ENCODE measurements around the gene RIT2.
A peak's percentile ranks its signal among the peaks of the same experiment; 100 is the strongest.

RIT2 gene

DNA sequence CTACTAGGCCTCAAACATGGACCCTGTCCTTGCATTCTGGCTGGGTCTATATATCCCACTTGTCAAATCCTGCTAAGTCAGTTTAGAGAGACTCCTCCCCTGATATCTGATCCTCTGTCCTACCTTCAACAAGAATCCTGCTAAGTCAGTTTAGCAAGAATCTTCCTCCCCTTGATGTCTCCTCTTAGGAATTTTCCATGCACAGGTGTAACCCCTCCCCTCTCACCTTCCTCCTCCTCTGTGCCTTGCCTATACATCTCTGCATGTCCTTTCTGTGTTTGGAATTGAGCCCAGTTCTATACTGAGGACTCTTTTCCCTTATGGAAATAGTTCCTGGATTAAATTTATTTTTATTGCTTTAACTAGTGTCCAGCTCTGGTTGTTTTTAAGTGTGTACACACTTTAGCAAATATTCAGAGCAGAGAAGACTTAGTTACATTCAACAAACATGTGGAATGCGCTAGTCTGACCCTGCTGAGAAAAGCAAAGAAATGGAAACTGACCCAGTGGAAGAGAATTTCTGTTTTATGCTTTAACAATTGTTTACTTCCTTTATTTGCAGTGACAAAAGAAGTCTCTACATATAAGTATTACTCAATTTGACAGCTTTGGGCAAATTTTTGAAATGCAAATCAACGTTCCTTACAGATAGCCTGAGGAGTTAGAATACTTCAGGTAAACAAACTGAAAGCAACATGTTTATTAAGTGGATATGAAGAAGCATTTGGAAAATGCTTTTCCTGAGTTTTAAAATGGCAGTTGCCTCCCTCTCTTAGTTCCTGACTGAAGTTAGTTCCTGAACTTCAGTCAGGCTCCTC lies 80.6 kb downstream of the RIT2 start:
- in situ Hi-C loops (cut with HindIII; ENCODE audit: low pct_unique_long_range_greater_than_20kb, low sequenced_read_pairs) = no loop called here
- DNase-seq (ENCODE audit: low read depth in 1 of 2, low spot score in 1 of 2) = peak; percentile 13 to 98
- peak; percentile 39; the same call in 1 of the 2 replicates for TF ChIP-seq JUND (IDR thresholded peaks at IDR 0.05; ENCODE audit: low read depth)

DNA sequence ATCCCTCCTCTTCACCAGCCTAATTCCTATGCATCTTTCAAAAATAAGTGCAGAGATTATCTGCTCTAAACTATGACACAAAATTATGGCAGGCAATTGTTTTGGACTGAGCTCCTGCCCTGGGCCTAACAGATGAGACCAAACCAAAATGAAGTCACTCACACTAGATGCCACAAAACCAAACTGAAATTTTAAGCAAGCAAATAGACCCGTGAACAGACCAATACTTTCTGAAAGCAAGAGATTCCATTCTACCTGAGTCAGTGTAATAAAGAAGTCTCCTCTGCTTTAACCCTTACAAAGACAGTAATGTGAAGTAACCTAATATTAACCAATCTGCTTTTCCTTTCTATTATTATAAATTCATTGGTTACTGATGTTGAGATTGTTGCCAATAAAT lies 84.3 kb downstream of the RIT2 start:
- no peak for DNase-seq (ENCODE audit: low read depth in 1 of 2, low spot score in 1 of 2)
- TF ChIP-seq JUND (IDR thresholded peaks at IDR 0.05; ENCODE audit: low read depth) = no peak
- in situ Hi-C loops (cut with HindIII; ENCODE audit: low pct_unique_long_range_greater_than_20kb, low sequenced_read_pairs) = no loop called here

DNA sequence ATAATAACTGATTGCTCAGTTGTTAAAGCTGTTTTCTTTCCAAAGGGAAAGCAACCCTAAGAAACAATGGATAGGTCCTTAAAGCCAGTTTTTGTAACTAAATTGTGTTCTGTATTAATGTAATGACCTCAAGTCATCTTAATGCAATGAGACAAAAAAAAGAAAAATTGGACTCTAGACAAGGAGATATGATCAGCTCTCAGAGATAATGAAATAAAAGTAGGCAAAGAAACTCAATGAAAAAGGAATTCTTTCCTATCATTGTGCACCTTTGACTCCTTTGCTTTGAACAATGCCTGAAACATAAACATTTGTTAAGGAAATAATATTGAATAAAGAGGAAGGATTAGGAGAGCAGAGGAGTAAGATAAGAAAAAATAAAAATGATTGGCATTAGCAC lies 86.1 kb downstream of the RIT2 start:
- no peak for DNase-seq (ENCODE audit: low read depth in 1 of 2, low spot score in 1 of 2)
- no peak for TF ChIP-seq JUND (IDR thresholded peaks at IDR 0.05; ENCODE audit: low read depth)
- in situ Hi-C loops (cut with HindIII; ENCODE audit: low pct_unique_long_range_greater_than_20kb, low sequenced_read_pairs) = no loop called here

DNA sequence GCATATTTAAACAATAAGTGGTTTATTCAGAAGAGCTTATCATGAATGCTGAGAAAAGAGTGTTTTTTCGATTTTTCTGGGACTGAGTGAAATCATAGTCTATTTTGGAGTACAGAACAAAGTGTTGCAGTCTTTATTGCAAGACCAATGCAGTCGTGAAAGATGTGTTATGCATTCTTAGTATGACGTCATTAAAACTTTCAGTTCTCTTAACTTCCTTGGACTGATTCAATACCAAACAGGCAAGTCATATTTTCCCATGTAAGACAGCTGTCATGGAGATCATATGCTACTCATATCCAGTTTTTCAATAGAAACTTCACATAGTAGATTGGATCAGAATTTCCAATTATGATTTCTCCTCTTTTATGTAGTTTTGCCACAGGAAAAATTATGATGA lies 92.6 kb downstream of the RIT2 start:
- DNase-seq (ENCODE audit: low read depth in 1 of 2, low spot score in 1 of 2) = no peak
- in situ Hi-C loops (cut with HindIII; ENCODE audit: low pct_unique_long_range_greater_than_20kb, low sequenced_read_pairs) = no loop called here
- TF ChIP-seq JUND (IDR thresholded peaks at IDR 0.05; ENCODE audit: low read depth) = no peak

DNA sequence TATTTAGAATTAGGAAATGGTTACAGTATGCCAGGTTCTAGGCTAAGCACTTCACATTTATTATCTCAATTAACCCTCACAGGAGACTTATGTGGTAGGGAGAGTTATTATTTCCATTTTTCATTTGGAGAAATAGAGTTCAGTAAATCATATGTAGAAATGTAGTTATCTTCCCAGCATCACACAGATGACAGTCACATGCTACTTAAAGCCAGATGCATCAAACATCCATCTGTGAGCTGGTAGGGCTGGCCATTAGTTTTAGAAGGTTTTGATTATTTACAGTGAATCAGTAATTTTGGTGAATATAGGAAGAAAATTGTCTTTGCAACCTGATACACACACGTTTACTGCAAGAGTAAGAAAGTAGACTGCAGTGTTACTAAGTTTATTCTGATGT lies 97.9 kb downstream of the RIT2 start:
- TF ChIP-seq JUND (IDR thresholded peaks at IDR 0.05; ENCODE audit: low read depth) = no peak
- DNase-seq (ENCODE audit: low read depth in 1 of 2, low spot score in 1 of 2) = no peak
- in situ Hi-C loops (cut with HindIII; ENCODE audit: low pct_unique_long_range_greater_than_20kb, low sequenced_read_pairs) = no loop called here

DNA sequence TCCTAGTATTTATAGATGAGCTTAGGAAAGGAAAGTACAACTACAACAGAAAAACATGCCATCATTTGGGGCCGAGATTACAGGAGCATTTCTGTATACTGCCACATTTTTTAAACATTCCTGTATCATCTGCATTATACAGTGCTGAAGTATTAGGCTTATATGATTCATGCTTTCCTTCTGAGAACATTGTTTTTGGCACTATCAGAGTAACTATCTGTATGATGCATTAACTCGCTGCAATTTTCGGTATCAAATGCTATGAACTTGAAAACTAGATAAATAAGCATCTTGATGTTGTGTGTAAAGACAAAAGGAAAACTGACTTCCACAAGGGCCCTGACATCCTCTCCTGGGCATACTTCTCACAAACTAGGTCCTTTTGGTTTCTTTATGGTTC lies 102.0 kb downstream of the RIT2 start:
- no peak for TF ChIP-seq JUND (IDR thresholded peaks at IDR 0.05; ENCODE audit: low read depth)
- DNase-seq (ENCODE audit: low read depth in 1 of 2, low spot score in 1 of 2) = no peak
- in situ Hi-C loops (cut with HindIII; ENCODE audit: low pct_unique_long_range_greater_than_20kb, low sequenced_read_pairs) = no loop called here

DNA sequence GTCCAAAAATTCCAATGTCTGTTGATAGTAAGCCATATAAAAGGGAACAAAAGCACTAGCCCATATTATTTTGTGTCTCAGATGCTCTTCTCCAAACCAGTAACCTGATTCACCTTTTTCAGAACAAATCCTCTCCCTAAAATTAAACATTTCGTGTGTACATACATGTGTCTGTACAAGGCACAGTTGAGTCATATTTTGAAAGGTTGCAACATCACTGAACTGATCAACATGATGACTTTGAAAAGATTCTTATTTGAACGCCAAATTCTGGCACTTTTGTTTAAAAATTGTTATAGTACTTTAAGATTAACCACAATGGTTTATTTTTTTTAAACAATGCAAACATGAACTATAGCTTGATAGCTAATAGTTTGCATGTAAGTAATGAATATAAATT lies 102.5 kb downstream of the RIT2 start:
- in situ Hi-C loops (cut with HindIII; ENCODE audit: low pct_unique_long_range_greater_than_20kb, low sequenced_read_pairs) = no loop called here
- TF ChIP-seq JUND (IDR thresholded peaks at IDR 0.05; ENCODE audit: low read depth) = no peak
- no peak for DNase-seq (ENCODE audit: low read depth in 1 of 2, low spot score in 1 of 2)

DNA sequence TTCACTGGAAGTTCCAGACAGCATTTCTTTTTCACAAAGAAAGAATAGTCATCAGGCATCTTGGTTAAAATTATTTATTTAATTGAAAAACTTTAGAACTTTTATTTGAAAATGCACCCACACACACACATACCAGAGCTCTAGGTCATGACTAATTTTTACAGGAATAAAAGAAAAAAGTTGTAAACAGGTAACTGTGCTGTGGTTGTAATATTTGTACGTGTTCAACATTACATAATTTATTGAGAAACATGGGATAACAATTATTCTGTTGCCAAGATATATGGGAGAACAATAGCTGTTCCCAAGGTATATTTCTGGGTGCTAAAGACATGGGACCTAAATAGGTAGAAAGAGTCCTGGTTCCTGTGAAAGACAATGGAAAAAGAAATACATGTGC lies 104.9 kb downstream of the RIT2 start:
- no peak for DNase-seq (ENCODE audit: low read depth in 1 of 2, low spot score in 1 of 2)
- TF ChIP-seq JUND (IDR thresholded peaks at IDR 0.05; ENCODE audit: low read depth) = no peak
- in situ Hi-C loops (cut with HindIII; ENCODE audit: low pct_unique_long_range_greater_than_20kb, low sequenced_read_pairs) = no loop called here

DNA sequence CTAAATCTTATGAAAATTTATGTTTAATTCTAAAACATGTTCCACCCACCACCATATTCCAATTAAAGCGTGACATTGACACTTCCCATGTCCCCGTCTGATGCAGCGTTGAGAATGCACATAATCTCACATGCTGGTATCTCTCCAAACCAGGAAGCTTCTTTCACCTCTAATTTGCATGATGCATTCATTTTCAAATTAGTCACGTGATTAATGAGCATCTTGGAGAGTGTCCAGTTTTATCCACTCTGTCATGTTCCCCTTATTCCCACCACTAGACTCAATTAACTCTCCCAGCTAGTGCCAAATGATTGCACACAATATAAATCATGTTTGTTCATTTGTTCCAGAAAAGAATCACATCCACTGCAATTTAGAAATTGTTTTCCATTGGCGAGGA lies 105.8 kb downstream of the RIT2 start:
- no peak for DNase-seq (ENCODE audit: low read depth in 1 of 2, low spot score in 1 of 2)
- in situ Hi-C loops (cut with HindIII; ENCODE audit: low pct_unique_long_range_greater_than_20kb, low sequenced_read_pairs) = no loop called here
- TF ChIP-seq JUND (IDR thresholded peaks at IDR 0.05; ENCODE audit: low read depth) = no peak

DNA sequence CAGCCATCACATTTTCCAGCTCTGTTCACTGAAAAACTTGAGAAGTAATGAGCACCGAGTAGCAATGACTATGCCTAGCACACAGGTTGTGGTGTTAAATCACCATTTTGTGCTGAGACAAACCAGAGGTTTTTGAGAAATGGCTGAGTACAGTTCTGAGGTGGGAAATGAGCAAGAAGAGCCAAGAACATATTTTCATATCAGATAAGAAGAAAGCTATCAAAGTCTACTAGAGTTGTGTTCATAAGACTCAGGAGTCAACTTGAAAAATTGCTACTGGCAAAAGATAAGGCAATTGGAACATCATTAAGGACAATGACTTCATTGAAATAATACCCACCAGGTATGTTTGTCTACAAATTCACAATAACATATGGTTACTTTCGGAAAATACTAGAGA lies 108.1 kb downstream of the RIT2 start:
- in situ Hi-C loops (cut with HindIII; ENCODE audit: low pct_unique_long_range_greater_than_20kb, low sequenced_read_pairs) = no loop called here

DNA sequence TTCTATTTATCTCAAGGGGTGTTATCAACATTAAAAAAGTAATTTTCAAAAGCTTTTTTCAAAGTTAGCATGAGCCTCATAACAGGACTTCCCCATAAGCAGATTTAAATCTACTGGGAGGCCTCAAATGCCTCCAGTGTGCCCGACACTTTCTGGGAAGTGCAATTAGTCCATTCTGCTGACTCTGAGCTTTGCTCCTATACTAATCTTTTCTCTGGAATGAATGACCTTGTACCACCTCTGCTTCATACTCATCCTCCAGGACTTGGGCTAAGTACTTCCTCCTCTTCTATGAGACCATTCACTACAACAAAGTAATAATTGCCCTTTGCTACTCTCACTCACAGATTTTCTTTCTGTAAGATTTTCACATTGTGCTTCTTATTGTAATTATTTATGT lies 111.1 kb downstream of the RIT2 start:
- DNase-seq (ENCODE audit: low read depth in 1 of 2, low spot score in 1 of 2) = no peak
- no peak for TF ChIP-seq JUND (IDR thresholded peaks at IDR 0.05; ENCODE audit: low read depth)
- in situ Hi-C loops (cut with HindIII; ENCODE audit: low pct_unique_long_range_greater_than_20kb, low sequenced_read_pairs) = no loop called here

More for the DNA sequence above, 108.1 kb downstream of the RIT2 start:
- TF ChIP-seq JUND (IDR thresholded peaks at IDR 0.05; ENCODE audit: low read depth) = no peak
- no peak for DNase-seq (ENCODE audit: low read depth in 1 of 2, low spot score in 1 of 2)

DNA sequence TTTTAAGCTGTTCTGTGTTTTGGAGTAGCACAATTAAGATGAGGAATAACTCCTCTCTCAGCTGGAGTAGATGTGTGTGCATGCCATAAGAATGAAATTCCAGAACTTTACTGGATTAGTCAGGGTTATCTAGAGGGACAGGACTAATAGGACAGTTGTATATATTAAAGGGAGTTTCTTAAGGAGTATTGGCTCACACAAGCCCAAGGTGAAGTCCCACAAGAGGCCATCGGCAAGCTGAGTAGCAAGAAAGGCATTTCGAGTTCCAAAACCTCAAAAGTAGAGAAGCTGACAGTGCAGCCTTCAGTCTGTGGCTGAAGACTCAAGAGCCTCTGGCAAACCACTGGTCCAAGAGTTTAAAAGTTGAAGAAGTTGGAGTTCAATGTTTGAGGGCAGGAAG lies 113.7 kb downstream of the RIT2 start:
- in situ Hi-C loops (cut with HindIII; ENCODE audit: low pct_unique_long_range_greater_than_20kb, low sequenced_read_pairs) = no loop called here
- no peak for TF ChIP-seq JUND (IDR thresholded peaks at IDR 0.05; ENCODE audit: low read depth)
- DNase-seq (ENCODE audit: low read depth in 1 of 2, low spot score in 1 of 2) = no peak

DNA sequence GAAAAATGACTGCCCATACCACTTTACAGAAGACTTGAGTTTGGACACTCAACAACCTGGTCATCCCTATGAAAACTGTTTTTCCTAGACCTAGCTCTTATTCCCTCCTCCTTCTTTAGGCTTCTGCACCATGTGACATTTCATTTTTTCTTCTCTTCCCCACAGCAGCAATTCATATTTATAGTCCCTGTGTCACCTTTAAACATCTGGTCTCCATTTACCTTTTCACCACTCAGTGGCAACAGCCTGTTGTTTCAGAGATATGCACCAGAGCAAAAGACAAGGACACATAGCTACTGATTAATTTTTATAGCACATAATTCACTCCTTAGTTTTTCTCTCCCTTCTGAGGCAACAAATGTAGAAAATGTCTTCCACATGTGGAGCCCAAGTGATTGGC lies 118.7 kb downstream of the RIT2 start:
- in situ Hi-C loops (cut with HindIII; ENCODE audit: low pct_unique_long_range_greater_than_20kb, low sequenced_read_pairs) = no loop called here
- no peak for DNase-seq (ENCODE audit: low read depth in 1 of 2, low spot score in 1 of 2)
- no peak for TF ChIP-seq JUND (IDR thresholded peaks at IDR 0.05; ENCODE audit: low read depth)

DNA sequence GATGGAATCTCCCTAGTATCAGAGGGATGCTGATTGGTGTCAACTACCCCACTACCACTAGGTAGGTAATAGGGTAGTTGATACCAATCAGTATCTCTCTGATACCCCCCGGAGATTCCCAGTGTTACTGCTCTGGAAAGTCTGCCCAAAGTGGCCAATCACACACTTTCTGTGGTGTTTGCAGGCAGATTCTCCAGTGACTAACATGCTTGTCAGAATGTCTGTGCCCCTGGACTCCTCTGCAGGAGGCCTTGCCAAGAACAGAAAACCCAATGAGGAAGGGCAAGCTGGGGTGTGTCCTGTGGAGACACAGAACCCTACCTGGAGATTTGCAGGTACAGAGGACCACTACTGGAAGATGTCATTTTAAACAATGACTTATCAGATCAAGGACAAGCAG lies 135.1 kb downstream of the RIT2 start:
- no peak for TF ChIP-seq JUND (IDR thresholded peaks at IDR 0.05; ENCODE audit: low read depth)
- in situ Hi-C loops (cut with HindIII; ENCODE audit: low pct_unique_long_range_greater_than_20kb, low sequenced_read_pairs) = no loop called here
- no peak for DNase-seq (ENCODE audit: low read depth in 1 of 2, low spot score in 1 of 2)

Measured in T47D (cell line).